Measurements from ENCODE around the gene SLC10A3. TPM values are rescaled to one million over a fixed set of nuclear protein-coding genes. Genes with fewer than 3 reads are reported as not detected.
A peak's percentile ranks its signal among the peaks of the same experiment; 100 is the strongest.

Gene SLC10A3
- total and polyA plus RNA-seq, 4 experiments from 2014 or later: 22.5 to 62.3 (median 42.6) TPM

GRCh38 chrX:154509455-154509854, 19.0 kb upstream of the SLC10A3 start:
- ChIA-PET POLR2A (ENCODE audit: partially characterized antibody) (no interaction called here), CTCF (ENCODE audit: partially characterized antibody) (no interaction called here)
- Histone ChIP-seq H3K27ac (ENCODE audit: low read depth, low read length) (no peak overlapping the region), H3K36me3 (ENCODE audit: insufficient read depth, low read length) (no peaks in the 10 kb centered on the region), H3K9me3 (ENCODE audit: control insufficient read depth in 1 of 2, low read length in 2 of 2) (no peaks in the 10 kb centered on the region), H3K4me1 (ENCODE audit: insufficient read depth, low read length) (peaks cover 5% of the 10 kb centered on the region), H3K4me3 (ENCODE audit: low read length in 2 of 2) (no peak overlapping the region), H3K27me3 (ENCODE audit: insufficient read depth, low read length) (no peaks in the 10 kb centered on the region)
- Mint-ChIP-seq H3K9me3 (peaks cover 0 to 5% (median 0%) of the 10 kb centered on the region in 8 donors), H3K27me3 (no peaks in the 10 kb centered on the region), H3K4me1 (peaks cover 6 to 24% (median 12%) of the 10 kb centered on the region in 4 donors), H3K4me3 (no peak overlapping the region), H3K36me3 (peaks cover 9 to 15% of the 10 kb centered on the region in 2 donors), H3K27ac (peak overlapping the region in 1 of 7 donors; percentile 45)
- intact Hi-C loops (cut with micrococcal nuclease): no loop called here
- no peak for DNase-seq

DNA sequence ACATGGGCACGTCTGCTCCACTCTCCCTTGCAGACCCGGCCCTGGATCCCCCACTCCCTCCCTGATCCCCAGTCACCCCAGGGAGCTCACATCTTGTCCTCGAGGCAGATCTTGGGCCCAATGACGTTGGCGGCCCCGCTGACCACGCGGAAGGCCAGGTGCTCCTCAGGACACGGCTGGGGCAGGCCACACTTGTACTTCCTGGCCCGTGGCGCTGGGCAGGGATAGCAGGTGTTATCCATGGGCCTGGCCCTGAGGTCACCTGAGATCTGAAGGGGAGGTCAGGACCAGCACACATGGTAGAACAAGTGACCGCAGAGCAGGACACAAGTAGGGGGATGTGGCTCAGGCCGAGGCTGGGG, 17.9 kb upstream of the SLC10A3 start:
- H3K4me3 ChIP-seq (ENCODE audit: low read length in 2 of 2): no peak overlapping the region
- H3K9me3 Mint-ChIP-seq: peaks cover 0 to 5% (median 0%) of the 10 kb centered on the region in 8 donors
- peaks cover 2 to 17% (median 6%) of the 10 kb centered on the region in 4 donors for H3K4me1 Mint-ChIP-seq
- no peaks in the 10 kb centered on the region for H3K36me3 ChIP-seq (ENCODE audit: insufficient read depth, low read length)
- H3K27me3 Mint-ChIP-seq: no peaks in the 10 kb centered on the region
- no peak overlapping the region for H3K4me3 Mint-ChIP-seq
- POLR2A ChIA-PET (ENCODE audit: partially characterized antibody): interaction anchor here (1.6 kb wide), 1 partner anchor 110 kb away, joined by 4 read pairs; the partner anchor contains the start of gene RPL10
- no peaks in the 10 kb centered on the region for H3K9me3 ChIP-seq (ENCODE audit: control insufficient read depth in 1 of 2, low read length in 2 of 2)
- H3K27ac ChIP-seq (ENCODE audit: low read depth, low read length): no peak overlapping the region
- no peaks in the 10 kb centered on the region for H3K27me3 ChIP-seq (ENCODE audit: insufficient read depth, low read length)
- no peak overlapping the region for H3K27ac Mint-ChIP-seq
- intact Hi-C loops (cut with micrococcal nuclease): no loop called here
- no peak for DNase-seq
- peaks cover 9 to 15% of the 10 kb centered on the region in 2 donors for H3K36me3 Mint-ChIP-seq
- H3K4me1 ChIP-seq (ENCODE audit: insufficient read depth, low read length): peaks cover 5% of the 10 kb centered on the region
- CTCF ChIA-PET (ENCODE audit: partially characterized antibody): no interaction called here

GRCh38 chrX:154507673-154508383, 17.4 kb upstream of the SLC10A3 start:
- Mint-ChIP-seq H3K27ac (no peak overlapping the region), H3K27me3 (no peaks in the 10 kb centered on the region), H3K36me3 (peaks cover 9 to 15% of the 10 kb centered on the region in 2 donors), H3K9me3 (peaks cover 0 to 5% (median 0%) of the 10 kb centered on the region in 8 donors), H3K4me1 (peaks cover 2 to 16% (median 6%) of the 10 kb centered on the region in 4 donors), H3K4me3 (no peak overlapping the region)
- H3K27me3 ChIP-seq (ENCODE audit: insufficient read depth, low read length): no peaks in the 10 kb centered on the region
- no peak for DNase-seq
- H3K27ac ChIP-seq (ENCODE audit: low read depth, low read length): no peak overlapping the region
- H3K36me3 ChIP-seq (ENCODE audit: insufficient read depth, low read length): no peaks in the 10 kb centered on the region
- H3K4me3 ChIP-seq (ENCODE audit: low read length in 2 of 2): no peak overlapping the region
- H3K4me1 ChIP-seq (ENCODE audit: insufficient read depth, low read length): peaks cover 5% of the 10 kb centered on the region
- H3K9me3 ChIP-seq (ENCODE audit: control insufficient read depth in 1 of 2, low read length in 2 of 2): no peaks in the 10 kb centered on the region
- ChIA-PET CTCF (ENCODE audit: partially characterized antibody) (interaction anchor here (1.2 kb wide), 1 partner anchor 19 kb away, joined by 5 read pairs; no protein-coding TSS in a partner anchor), POLR2A (ENCODE audit: partially characterized antibody) (interaction anchor here (1.0 to 1.6 kb wide), 2 partner anchors 17 to 109 kb away, joined by 4 read pairs; partner anchors contain the start of genes RPL10 and SLC10A3)
- intact Hi-C loops (cut with micrococcal nuclease): no loop called here

DNA sequence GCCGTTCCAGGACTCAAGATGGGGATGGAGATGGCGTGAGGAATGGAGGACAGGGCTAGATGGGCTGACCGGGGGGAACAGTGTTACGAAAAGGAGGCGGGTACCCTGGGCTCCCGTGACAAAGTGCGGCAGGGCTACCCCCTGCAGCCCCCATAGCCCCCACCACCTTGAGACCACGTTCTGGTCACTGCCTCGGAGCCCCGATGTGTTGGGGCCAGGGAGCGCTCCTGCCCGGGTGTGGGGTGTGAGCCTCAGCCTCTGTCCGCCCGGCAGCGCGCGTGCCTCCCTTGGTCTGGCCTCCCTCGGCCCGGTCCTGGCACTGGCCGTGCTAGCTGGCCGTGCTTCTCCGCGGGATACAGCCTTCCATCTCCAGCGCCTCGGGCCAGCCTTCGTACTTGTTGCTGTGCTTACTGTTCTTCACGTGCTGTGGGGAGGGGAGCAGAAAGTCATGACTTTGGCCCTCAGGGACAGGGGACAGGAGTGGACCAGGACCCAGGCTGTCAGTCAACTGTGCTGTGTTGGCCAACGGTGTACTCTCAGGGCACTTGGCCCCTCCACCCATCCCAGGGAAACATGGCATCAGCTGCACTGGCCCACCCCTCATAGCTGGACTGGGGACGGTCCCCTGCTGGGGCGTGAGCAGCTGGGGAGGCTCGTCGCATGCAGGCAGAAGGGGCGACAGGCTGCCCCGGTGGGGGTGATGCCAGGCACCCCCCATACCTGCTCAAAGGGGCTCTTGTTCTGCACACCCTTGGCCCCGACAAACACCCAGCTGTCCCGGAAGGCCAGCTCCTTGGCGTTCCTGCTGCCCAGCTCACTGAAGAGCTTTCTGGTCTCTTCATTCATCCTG, 16.3 kb upstream of the SLC10A3 start:
- Mint-ChIP-seq H3K27ac (no peak overlapping the region), H3K4me1 (peaks cover 2 to 8% (median 6%) of the 10 kb centered on the region in 4 donors), H3K9me3 (peaks cover 0 to 5% (median 0%) of the 10 kb centered on the region in 8 donors), H3K27me3 (no peaks in the 10 kb centered on the region), H3K36me3 (peaks cover 9 to 15% of the 10 kb centered on the region in 2 donors), H3K4me3 (no peak overlapping the region)
- H3K9me3 ChIP-seq (ENCODE audit: control insufficient read depth in 1 of 2, low read length in 2 of 2): no peaks in the 10 kb centered on the region
- H3K4me1 ChIP-seq (ENCODE audit: insufficient read depth, low read length): peaks cover 5% of the 10 kb centered on the region
- intact Hi-C loops (cut with micrococcal nuclease): no loop called here
- CTCF ChIA-PET (ENCODE audit: partially characterized antibody): interaction anchor here (1.2 kb wide), 1 partner anchor 20 kb away, joined by 5 read pairs; no protein-coding TSS in a partner anchor
- DNase-seq: no peak
- no peak overlapping the region for H3K27ac ChIP-seq (ENCODE audit: low read depth, low read length)
- POLR2A ChIA-PET (ENCODE audit: partially characterized antibody): interaction anchor here (1.0 to 1.6 kb wide), 2 partner anchors 16 to 108 kb away, joined by 4 read pairs; partner anchors contain the start of genes RPL10 and SLC10A3
- H3K27me3 ChIP-seq (ENCODE audit: insufficient read depth, low read length): no peaks in the 10 kb centered on the region
- no peaks in the 10 kb centered on the region for H3K36me3 ChIP-seq (ENCODE audit: insufficient read depth, low read length)
- H3K4me3 ChIP-seq (ENCODE audit: low read length in 2 of 2): no peak overlapping the region

DNA sequence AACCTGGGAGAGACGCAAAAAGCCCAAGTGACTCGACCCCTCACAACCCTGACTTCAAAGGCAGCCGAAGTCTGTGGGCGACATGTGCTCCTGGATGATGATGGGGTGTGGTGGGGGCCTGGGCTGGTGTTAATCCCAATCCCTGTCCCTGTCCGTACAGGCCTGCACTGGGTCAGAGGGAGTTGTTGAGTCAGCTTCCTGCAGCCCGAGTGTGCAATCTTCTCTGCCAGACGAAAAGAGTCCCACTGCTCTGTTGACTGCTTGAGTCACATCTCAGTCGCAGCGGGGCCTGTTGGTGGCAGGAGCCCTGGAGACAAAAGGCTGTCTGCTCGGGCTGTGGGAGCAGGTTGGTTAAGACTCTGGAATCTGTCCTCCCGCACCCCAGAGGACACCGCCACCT, 15.3 kb upstream of the SLC10A3 start:
- POLR2A ChIA-PET (ENCODE audit: partially characterized antibody): no interaction called here
- H3K27me3 Mint-ChIP-seq: no peaks in the 10 kb centered on the region
- peaks cover 7 to 15% of the 10 kb centered on the region in 2 donors for H3K36me3 Mint-ChIP-seq
- H3K27ac Mint-ChIP-seq: no peak overlapping the region
- no peak overlapping the region for H3K27ac ChIP-seq (ENCODE audit: low read depth, low read length)
- H3K4me1 Mint-ChIP-seq: peaks cover 0 to 1% (median under 1%) of the 10 kb centered on the region in 4 donors
- H3K9me3 Mint-ChIP-seq: peaks cover 0 to 5% (median 0%) of the 10 kb centered on the region in 8 donors
- no peak overlapping the region for H3K4me3 ChIP-seq (ENCODE audit: low read length in 2 of 2)
- CTCF ChIA-PET (ENCODE audit: partially characterized antibody): no interaction called here
- no peaks in the 10 kb centered on the region for H3K36me3 ChIP-seq (ENCODE audit: insufficient read depth, low read length)
- H3K27me3 ChIP-seq (ENCODE audit: insufficient read depth, low read length): no peaks in the 10 kb centered on the region
- no peak overlapping the region for H3K4me3 Mint-ChIP-seq
- no peaks in the 10 kb centered on the region for H3K4me1 ChIP-seq (ENCODE audit: insufficient read depth, low read length)
- intact Hi-C loops (cut with micrococcal nuclease): no loop called here
- H3K9me3 ChIP-seq (ENCODE audit: control insufficient read depth in 1 of 2, low read length in 2 of 2): no peaks in the 10 kb centered on the region
- no peak for DNase-seq

- H3K27me3 Mint-ChIP-seq: no peaks in the 10 kb centered on the region
- Histone ChIP-seq H3K4me1 (ENCODE audit: insufficient read depth, low read length) (no peaks in the 10 kb centered on the region), H3K27ac (ENCODE audit: low read depth, low read length) (no peak overlapping the region), H3K27me3 (ENCODE audit: insufficient read depth, low read length) (no peaks in the 10 kb centered on the region), H3K36me3 (ENCODE audit: insufficient read depth, low read length) (no peaks in the 10 kb centered on the region), H3K4me3 (ENCODE audit: low read length in 2 of 2) (no peak overlapping the region), H3K9me3 (ENCODE audit: control insufficient read depth in 1 of 2, low read length in 2 of 2) (no peaks in the 10 kb centered on the region)
- no peaks in the 10 kb centered on the region for H3K9me3 Mint-ChIP-seq
- intact Hi-C loops (cut with micrococcal nuclease): no loop called here
- no peak for DNase-seq
- no peaks in the 10 kb centered on the region for H3K36me3 Mint-ChIP-seq
- no peaks in the 10 kb centered on the region for H3K4me1 Mint-ChIP-seq
- ChIA-PET CTCF (ENCODE audit: partially characterized antibody) (no interaction called here), POLR2A (ENCODE audit: partially characterized antibody) (interaction anchor here (1.5 kb wide), 1 partner anchor 12 kb away, joined by 5 read pairs; no protein-coding TSS in a partner anchor)
- H3K27ac Mint-ChIP-seq: no peak overlapping the region
- H3K4me3 Mint-ChIP-seq: no peak overlapping the region
Measured at GRCh38 chrX:154502989-154503388, 12.6 kb upstream of the SLC10A3 start.

GRCh38 chrX:154502098-154502497, 11.7 kb upstream of the SLC10A3 start:
- Mint-ChIP-seq H3K4me3 (no peak overlapping the region), H3K27me3 (no peaks in the 10 kb centered on the region), H3K9me3 (no peaks in the 10 kb centered on the region), H3K27ac (no peak overlapping the region), H3K36me3 (no peaks in the 10 kb centered on the region), H3K4me1 (no peaks in the 10 kb centered on the region)
- H3K36me3 ChIP-seq (ENCODE audit: insufficient read depth, low read length): no peaks in the 10 kb centered on the region
- H3K4me3 ChIP-seq (ENCODE audit: low read length in 2 of 2): no peak overlapping the region
- H3K27me3 ChIP-seq (ENCODE audit: insufficient read depth, low read length): no peaks in the 10 kb centered on the region
- no peaks in the 10 kb centered on the region for H3K9me3 ChIP-seq (ENCODE audit: control insufficient read depth in 1 of 2, low read length in 2 of 2)
- no peaks in the 10 kb centered on the region for H3K4me1 ChIP-seq (ENCODE audit: insufficient read depth, low read length)
- intact Hi-C loops (cut with micrococcal nuclease): no loop called here
- ChIA-PET CTCF (ENCODE audit: partially characterized antibody) (no interaction called here), POLR2A (ENCODE audit: partially characterized antibody) (interaction anchor here (1.5 kb wide), 1 partner anchor 11 kb away, joined by 5 read pairs; no protein-coding TSS in a partner anchor)
- no peak overlapping the region for H3K27ac ChIP-seq (ENCODE audit: low read depth, low read length)
- no peak for DNase-seq
